ENCODE results near the gene MSRB3.
"Not testable (repeated sequence)": the region's sequence is repeated elsewhere in the genome, so short reads cannot be mapped to it uniquely, and the experiment has no call there.

MSRB3 gene

DNA sequence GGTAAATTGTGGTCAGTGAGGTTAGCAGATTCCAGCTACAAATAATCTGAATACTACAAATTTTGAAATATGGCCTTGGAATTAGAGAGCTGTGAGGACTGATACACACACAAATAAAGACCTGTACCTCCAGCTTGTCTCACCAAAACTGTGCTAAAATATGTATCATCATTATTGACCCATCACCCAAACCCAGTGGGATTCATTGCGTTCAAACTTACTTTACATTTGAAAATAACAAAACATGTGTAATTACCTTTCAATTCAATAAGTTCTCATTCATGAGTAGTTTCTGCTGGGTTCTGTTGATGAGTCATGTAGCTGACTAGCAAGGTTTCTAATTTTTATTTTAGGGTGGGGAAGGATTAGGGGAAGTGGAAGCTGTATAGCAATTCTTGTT lies 170.9 kb downstream of the MSRB3 start:
- DNase-seq (ENCODE audit: extremely low read depth in 1 of 2, low read depth in 1 of 2) = no peak

DNA sequence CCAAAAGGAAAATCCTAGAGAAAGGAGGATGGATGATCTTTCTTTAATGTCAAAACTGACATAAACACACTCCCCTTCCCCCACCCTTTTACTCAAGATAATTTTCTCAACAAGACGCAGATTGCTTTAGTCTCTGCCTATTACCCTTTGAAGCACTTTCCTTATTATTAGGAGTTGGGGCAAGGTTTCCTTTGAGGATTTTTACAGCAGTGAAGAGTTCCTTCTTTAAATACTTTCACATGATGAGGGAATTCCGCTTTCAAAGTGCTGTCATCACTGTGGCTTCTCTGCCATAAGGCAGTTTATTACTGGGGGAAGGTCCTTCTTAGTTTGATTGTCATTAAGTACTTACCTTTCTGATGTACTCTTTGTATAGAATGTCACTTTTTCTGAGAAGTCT lies 172.1 kb downstream of the MSRB3 start:
- no peak for DNase-seq (ENCODE audit: extremely low read depth in 1 of 2, low read depth in 1 of 2)

DNA sequence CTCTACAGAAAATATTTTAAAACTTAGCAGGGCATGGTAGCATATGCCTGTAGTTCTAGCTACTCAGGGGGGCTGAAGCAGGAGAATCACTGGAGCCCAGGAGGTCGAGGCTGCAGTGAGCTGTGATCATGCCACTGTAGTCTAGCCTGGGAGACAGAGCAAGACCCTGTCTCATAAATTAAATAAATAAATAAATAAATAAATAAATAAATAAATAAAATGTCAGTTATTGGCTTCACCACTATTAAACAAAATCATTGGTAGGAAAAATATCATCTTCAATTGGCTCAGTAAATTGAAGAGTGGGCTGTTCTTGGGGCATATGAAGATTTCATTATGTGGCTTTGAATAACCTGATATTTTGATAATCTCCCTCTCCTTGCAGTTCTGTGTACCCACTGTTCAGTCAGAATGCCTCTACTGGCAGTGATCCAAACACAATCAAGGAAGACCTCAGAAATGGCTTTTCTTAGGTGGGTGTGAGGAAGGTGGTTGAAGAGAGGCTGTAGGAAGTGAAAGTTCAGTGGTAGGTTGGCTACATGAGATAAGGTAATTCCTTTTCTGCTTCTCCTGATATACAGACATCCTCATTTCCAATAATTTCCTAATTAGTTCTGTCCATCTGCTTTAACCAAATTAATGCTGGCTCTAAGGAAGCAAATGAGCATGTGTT lies 175.8 kb downstream of the MSRB3 start:
- no peak for DNase-seq (ENCODE audit: extremely low read depth in 1 of 2, low read depth in 1 of 2)

DNA sequence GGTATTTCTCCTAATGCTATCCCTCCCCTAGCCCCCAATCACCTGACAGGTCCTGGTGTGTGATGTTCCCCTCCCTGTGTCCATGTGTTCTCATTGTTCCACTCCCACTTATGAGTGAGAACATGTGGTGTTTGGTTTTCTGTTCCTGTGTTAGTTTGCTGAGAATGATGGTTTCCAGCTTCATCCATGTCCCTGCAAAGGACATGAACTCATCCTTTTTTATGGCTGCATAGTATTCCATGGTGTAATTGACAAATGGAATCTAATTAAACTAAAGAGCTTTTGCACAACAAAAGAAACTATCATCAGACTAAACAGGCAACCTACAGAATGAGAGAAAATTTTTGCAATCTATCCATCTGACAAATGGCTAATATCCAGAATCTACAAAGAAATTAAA lies 178.9 kb downstream of the MSRB3 start:
- DNase-seq (ENCODE audit: extremely low read depth in 1 of 2, low read depth in 1 of 2) = not testable (repeated sequence)

DNA sequence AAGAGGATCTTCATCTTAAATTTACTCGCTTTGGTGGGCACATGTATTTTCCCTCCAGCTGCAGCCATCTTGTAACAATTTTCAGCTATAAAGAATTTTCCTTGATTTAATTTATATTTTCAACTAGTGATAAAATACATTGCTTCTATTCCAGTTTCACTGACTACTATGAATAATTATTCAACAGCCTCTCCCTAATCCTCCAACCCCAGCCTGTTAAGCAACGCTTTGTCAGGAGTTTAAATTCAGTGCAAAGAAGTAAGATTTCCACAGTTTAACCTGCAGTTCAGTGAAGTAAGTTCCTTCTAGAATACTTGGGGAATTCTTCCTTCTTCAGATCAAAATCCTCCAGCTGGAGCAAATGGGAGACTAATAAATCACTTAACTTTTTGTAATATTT lies 180.2 kb downstream of the MSRB3 start:
- DNase-seq (ENCODE audit: extremely low read depth in 1 of 2, low read depth in 1 of 2) = no peak

DNA sequence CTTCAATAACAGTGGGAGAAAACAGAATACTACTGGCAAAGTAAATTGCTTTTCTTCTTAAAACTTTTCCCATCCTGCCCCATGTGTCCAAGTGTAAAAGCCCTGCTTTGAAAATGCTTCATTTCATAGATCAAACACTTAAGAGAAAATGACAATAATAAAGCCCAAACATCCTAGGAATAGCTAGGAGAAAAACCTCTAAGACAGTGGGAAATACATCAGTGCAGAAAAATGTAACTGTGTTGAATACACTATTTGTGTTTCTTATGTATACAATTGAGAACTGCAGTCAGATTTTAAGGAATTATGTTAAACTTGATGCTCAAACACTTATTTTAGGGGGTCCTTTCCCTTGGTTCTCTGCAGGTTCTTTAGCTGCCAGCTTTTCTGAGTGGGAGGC lies 181.1 kb downstream of the MSRB3 start:
- no peak for DNase-seq (ENCODE audit: extremely low read depth in 1 of 2, low read depth in 1 of 2)

DNA sequence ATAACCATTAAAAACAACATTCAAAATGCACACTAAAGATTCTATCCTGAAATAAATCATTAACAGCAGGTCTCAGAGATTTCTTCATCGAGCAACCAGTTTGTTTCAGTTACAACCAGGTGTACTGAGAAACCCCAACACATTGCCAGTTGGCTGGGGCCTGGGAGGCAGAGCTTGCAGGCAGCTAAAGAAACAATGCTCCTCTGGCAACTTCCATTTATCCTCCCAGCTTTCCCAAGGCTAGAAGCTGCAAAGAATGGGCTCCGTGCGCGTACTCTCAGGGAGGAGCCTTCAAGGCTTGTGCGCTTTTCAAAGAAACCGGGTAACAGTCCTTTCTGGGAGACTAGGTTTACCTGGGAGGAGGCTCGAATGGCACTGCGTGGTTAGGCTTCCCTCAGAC lies 181.6 kb downstream of the MSRB3 start:
- DNase-seq (ENCODE audit: extremely low read depth in 1 of 2, low read depth in 1 of 2) = no peak

DNA sequence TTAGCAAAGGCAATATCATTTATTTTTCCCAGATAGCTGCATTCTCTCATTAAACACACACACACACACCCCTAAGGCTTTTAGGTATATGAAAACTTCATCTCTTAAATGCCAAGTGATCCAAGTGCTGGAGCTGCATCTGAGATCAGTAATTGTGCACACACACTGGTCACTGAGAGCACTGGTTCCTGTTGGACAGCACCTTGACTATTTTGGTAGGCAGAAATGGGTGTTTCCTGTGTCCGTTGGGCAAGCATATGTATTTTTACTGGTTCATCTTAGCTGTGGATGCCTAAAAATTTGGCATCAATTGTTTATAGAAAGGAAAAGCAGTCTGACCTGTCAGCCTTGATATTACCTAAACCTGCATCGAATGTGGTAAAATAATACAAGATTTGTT lies 182.5 kb downstream of the MSRB3 start:
- DNase-seq (ENCODE audit: extremely low read depth in 1 of 2, low read depth in 1 of 2) = no peak

DNA sequence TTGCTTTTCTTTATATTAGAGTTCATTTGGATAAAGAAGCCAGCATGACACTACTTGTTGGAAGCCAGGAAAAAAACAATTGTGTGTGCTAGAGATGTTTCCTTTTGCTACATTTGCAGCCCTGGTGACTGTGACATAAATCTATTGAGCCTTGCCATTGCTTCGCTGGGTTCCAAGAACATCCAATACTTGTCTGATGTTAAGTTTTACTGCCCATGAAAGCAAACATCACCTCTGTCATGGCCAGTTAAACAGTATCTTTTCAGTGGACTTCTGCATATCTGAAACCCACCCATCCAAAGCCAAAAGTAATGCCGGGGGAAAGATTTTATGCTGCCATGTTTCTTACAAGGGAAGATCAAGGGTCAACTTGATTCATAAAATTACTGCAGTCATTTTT lies 184.0 kb downstream of the MSRB3 start:
- no peak for DNase-seq (ENCODE audit: extremely low read depth in 1 of 2, low read depth in 1 of 2)

DNA sequence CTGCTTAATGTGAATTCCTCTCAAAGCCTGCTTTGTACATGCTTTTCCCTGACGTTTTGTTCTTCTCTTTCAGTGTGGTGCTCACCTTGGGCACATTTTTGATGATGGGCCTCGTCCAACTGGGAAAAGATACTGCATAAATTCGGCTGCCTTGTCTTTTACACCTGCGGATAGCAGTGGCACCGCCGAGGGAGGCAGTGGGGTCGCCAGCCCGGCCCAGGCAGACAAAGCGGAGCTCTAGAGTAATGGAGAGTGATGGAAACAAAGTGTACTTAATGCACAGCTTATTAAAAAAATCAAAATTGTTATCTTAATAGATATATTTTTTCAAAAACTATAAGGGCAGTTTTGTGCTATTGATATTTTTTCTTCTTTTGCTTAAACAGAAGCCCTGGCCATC lies 184.6 kb downstream of the MSRB3 start:
- no peak for DNase-seq (ENCODE audit: extremely low read depth in 1 of 2, low read depth in 1 of 2)

DNA sequence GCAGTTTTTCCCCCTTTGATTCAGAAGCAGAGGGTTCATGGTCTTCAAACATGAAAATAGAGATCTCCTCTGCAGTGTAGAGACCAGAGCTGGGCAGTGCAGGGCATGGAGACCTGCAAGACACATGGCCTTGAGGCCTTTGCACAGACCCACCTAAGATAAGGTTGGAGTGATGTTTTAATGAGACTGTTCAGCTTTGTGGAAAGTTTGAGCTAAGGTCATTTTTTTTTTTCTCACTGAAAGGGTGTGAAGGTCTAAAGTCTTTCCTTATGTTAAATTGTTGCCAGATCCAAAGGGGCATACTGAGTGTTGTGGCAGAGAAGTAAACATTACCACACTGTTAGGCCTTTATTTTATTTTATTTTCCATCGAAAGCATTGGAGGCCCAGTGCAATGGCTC lies 185.1 kb downstream of the MSRB3 start:
- DNase-seq (ENCODE audit: extremely low read depth in 1 of 2, low read depth in 1 of 2) = no peak

DNA sequence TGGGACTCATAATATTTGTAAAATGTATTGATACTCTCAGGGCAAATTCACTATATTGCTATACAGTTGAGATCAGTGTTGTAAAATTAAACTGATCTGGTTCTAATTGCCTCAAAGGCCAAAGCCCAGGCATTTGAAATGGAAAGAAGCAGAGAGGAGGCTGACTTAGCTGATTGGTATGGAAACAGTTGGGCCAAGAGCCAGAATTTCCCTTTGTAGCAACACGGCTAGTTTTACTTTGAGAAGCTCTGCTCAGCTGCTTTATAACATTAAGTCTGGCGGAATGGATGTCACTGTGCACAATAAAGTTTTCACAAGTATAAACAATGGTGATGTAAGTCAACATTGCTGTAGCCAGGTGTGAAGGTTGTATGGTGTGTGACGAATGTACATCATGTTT lies 186.4 kb downstream of the MSRB3 start:
- DNase-seq (ENCODE audit: extremely low read depth in 1 of 2, low read depth in 1 of 2) = no peak

DNA sequence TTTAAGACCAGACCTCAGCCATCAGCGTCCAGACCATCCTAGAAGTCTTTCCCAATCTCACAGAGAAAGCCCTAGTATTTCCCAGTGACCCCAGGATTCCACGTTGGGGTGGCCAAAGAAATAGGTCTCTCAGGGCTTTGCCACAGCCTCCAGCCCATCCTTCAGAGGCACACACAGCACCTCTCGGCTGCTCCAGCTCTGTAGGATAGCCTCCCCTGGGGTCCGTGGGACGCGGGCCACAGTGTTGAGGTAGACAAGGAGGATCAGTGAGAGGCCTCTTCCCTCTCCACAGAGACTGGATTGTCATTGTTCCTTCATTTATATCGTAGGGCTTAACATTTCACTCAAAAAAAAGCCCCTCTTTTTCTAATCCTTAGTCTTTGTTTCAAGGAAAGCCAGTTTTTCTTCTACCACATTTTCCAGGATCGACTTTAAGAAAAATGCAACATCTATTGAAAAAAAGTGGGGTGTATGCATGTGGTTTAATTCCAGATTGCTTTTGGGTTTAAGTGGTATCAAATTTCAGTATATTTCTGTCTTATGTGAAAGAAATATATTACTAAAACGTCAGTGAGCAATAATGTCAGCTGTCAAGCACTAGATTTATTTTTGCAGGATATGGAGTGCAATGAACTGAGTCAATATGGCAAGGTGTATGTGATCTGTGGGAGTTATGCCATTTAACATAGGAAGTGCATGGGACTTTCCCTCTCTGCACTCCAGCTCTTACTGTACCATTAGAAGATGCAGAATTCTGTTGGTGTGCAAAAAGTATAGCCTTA lies 187.5 kb downstream of the MSRB3 start:
- DNase-seq (ENCODE audit: extremely low read depth in 1 of 2, low read depth in 1 of 2) = no peak

DNA sequence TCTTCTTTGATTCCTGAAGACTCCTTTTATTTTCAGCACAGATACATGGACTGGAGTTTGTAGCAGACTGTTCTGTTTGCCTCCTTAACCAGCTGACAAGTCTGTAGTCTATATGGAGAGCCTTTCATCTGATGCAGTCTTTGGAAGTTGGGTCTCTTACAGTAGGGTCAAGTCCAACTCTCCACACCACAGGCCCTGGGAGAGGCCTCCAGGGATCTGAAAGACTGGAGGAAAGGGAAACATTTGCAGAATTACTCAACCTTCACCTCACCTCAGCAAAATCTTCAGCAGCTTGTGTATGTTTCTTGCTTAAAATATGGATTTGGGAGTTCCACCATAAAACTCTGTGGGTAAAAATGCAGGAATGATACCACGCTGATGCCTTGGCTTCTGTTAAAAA lies 188.4 kb downstream of the MSRB3 start:
- no peak for DNase-seq (ENCODE audit: extremely low read depth in 1 of 2, low read depth in 1 of 2)

DNA sequence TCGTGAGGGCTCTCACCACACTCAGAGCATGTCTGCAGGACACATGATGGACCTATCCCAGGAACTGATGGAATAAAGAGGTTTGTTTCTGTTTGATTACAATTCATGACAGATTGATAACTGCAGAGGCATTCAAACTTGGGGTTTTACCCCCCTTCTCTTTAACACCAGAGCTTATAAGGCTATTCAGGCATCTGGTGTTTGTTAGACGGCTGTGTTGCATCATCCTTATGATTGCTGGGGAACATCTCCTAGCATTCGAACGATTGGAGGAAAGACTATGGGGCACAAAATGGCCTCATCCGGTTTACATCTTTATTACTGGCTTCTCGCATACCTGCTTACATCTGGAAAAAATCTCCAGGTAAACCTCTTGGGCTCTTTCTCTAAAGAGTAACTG lies 191.8 kb downstream of the MSRB3 start:
- no peak for DNase-seq (ENCODE audit: extremely low read depth in 1 of 2, low read depth in 1 of 2)

DNA sequence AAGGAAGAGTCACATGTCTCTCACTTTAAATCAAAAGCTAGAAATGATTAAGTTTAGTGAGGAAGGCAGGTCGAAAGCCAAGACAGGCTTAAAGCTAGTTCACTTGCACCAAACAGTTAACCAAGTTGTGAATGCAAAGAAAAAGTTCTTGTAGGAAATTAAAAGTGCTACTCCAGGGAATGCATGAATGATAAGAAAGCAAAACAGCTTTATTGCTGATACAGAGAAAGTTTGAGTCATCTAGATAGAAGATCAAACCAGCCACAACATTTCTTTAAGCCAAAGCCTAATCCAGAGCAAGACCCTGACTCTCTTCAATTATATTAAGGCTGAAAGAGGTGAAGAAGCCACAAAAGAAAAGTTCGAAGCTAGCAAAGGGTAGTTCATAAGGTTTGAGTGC lies 193.6 kb downstream of the MSRB3 start:
- no peak for DNase-seq (ENCODE audit: extremely low read depth in 1 of 2, low read depth in 1 of 2)

DNA sequence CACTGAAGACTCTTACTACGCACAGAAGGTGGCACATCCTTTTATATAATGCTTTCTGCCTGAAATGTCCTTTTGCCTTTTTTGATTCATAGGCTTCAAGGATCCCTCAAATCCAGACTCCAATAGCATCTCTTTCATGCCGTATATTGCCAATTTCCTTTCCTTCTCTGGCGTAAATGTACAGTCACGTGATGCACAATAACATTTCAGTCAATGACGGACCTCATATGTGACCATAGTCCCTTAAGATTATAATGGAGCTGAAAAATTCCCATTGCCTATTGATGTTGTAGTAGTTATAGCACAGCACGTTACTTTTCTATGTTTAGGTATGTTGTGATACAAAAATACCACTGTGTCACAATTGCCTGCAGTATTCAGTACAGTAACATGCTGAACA lies 196.3 kb downstream of the MSRB3 start:
- no peak for DNase-seq (ENCODE audit: extremely low read depth in 1 of 2, low read depth in 1 of 2)

DNA sequence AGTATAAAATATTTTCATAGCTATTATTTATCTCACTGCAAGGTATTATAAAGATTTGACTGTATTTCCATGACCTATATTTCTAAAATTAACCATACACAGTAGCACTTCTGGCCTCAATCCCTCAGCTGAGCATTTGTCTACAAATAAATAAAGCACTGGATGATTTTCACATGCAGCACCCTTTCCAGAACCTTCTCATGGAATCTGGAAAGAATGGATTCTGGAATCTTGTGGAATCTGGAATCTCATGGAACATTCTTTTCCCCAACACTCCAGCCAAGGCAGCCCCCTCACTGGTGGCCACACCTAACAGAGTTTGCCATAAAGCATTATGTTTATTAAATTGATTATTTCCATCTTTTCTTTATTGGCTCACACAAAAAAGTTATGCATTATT lies 199.2 kb downstream of the MSRB3 start:
- DNase-seq (ENCODE audit: extremely low read depth in 1 of 2, low read depth in 1 of 2) = no peak

DNA sequence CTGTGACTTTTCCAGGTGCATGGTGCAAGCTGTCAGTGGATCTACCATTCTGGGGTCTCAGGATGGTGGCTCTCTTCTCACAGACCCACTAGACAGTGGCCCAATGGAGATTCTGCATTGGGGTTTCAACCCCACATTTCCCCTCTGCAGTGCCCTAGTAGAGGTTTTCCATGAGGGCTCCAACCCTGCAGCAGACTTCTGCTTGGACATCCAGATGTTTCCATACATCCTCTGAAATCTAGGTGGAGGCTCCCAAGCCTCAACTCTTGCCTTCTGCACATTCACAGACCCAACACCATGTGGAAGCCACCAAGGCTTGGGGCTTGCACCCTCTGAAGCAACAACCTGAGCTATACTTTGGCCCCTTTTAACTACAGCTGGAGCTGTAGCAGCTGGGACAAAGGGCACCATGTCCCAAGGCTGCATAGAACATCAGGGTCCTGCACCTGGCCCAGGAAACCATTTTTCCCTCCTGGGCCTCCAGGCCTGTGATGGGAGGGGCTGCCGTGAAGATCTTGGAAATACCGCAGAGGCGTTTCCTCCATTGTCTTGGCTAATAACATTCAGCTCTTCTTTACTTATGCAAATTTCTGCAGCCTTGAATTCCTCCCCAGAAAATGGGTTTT lies 205.5 kb downstream of the MSRB3 start:
- not testable (repeated sequence) for DNase-seq (ENCODE audit: extremely low read depth in 1 of 2, low read depth in 1 of 2)

DNA sequence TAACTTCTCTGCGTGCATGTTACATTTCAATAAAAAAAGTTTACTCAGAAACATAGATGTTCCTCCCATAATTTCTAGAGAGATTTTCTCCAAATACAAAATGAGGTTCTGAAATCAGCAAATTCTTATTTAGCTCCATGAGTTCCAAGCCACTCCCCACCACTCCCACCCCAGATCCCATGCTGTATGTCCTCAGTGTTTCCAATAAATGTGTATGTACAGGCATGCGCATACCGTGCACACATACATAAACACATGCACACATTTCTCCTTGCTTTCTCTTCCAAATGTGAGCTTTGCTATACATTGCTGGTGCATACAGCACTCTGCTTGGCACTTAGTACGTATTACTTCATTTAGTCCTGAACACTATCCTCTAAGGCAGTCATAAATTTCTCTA lies 209.7 kb downstream of the MSRB3 start:
- DNase-seq (ENCODE audit: extremely low read depth in 1 of 2, low read depth in 1 of 2) = no peak

DNA sequence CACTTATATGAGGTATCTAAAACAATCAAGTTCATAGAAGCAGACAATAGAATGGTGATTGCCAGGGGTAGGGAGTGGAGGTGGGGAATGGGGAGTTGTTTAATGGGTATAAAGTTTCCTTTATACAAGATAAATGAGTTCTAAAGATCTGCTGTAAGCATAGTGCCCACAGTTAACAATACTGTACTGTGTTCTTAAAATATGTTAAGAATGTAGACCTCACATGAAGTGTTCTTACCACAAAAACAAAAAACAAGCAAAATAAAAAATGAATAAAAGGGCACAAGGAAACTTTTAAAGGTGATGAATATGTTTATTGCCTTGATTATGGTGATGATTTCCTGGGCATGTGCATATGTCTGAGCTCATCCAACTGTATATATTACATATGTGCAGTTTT lies 211.8 kb downstream of the MSRB3 start:
- DNase-seq (ENCODE audit: extremely low read depth in 1 of 2, low read depth in 1 of 2) = no peak

Measured in stimulated activated CD8-positive, alpha-beta memory T cell treated with anti-CD3 and anti-CD28 coated beads, Interleukin-7, amount 100 ng/mL, for 48 hours (primary cell).